Measurements from ENCODE around the gene FAM177B.

The FAM177B gene

GRCh38 chr1:222791006-222791710, 54.2 kb downstream of the FAM177B start:
- Histone ChIP-seq H3K9ac (ENCODE audit: low read length) (no peak overlapping the region), H3K4me1 (ENCODE audit: control insufficient read depth, insufficient read depth, low read length) (peaks cover 6% of the 10 kb centered on the region), H3K27me3 (ENCODE audit: control insufficient read depth, insufficient read depth, low read length) (no peaks in the 10 kb centered on the region), H3K9me3 (ENCODE audit: control insufficient read depth, low read length) (no peaks in the 10 kb centered on the region), H3K4me3 (ENCODE audit: low read length) (no peak overlapping the region), H3K36me3 (ENCODE audit: control insufficient read depth, insufficient read depth, low read length) (no peaks in the 10 kb centered on the region)

DNA sequence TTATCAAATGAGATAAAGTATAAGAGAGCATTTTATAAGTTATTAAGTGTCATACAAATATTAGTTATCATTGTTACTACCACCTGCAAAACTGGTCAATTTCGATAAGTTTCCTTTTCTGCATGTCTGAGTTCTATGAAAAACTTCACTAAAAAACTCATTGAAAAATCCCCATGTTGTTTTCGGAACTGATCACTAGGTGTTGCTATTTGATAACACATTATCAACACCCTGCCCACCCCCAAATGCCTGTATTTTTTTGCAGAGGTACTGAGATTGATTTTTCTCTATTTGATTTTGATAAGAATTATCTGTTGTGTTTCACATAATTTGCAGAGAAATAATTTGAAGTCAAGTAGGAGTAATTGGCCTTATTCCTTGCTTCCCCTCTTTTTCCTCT, 55.7 kb downstream of the FAM177B start:
- H3K4me3 ChIP-seq (ENCODE audit: low read length), result no peak overlapping the region
- H3K9me3 ChIP-seq (ENCODE audit: control insufficient read depth, low read length), result no peaks in the 10 kb centered on the region
- peaks cover 6% of the 10 kb centered on the region for H3K4me1 ChIP-seq (ENCODE audit: control insufficient read depth, insufficient read depth, low read length)
- H3K27me3 ChIP-seq (ENCODE audit: control insufficient read depth, insufficient read depth, low read length), result no peaks in the 10 kb centered on the region
- H3K9ac ChIP-seq (ENCODE audit: low read length), result no peak overlapping the region
- H3K36me3 ChIP-seq (ENCODE audit: control insufficient read depth, insufficient read depth, low read length), result no peaks in the 10 kb centered on the region

DNA sequence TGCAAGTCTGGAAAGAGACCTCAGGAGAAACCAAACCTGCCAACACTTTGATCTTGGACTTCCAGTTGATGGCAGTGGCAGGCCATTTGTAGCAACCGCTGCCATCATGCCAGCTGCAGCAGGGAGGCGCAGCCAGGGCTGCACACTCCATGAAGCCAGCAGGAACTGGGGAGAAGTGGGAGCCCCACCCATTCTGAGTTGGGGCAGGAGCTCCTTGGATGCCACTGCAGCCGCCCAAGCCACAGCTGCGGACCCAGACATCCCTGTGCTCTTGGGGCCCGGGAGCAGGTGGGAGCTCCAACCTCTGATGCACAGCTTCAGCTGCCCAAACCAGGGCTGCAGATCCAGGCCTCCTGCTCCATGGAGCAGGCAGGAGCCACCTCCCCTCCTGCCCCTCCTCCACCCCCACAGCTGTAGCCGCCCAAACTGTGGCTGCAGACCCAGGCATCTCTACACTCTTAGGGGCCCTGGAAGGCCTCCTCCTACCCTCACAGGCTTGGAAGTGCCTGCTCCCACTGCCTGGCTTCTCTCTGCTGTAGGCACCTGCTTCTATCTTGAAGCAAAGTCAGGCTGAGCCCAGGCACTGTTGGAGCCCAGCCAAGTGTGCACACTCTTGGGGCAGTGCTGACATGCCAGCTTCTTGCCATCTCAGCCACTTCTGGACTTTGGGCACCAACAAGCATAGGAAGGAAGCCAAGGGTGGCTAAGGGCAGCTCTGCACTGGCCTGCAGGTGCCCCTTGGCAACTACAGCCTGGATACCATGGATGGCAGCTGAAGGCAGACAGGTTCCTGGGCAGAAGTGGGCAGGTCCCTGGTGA, 57.9 kb downstream of the FAM177B start:
- Histone ChIP-seq H3K9me3 (ENCODE audit: control insufficient read depth, low read length) (no peaks in the 10 kb centered on the region), H3K36me3 (ENCODE audit: control insufficient read depth, insufficient read depth, low read length) (no peaks in the 10 kb centered on the region), H3K4me3 (ENCODE audit: low read length) (no peak overlapping the region), H3K4me1 (ENCODE audit: control insufficient read depth, insufficient read depth, low read length) (peaks cover 6% of the 10 kb centered on the region), H3K27me3 (ENCODE audit: control insufficient read depth, insufficient read depth, low read length) (no peaks in the 10 kb centered on the region), H3K9ac (ENCODE audit: low read length) (no peak overlapping the region)

GRCh38 chr1:222798116-222798515, 61.1 kb downstream of the FAM177B start:
- Histone ChIP-seq H3K9ac (ENCODE audit: low read length) (no peak overlapping the region), H3K4me3 (ENCODE audit: low read length) (no peak overlapping the region), H3K4me1 (ENCODE audit: control insufficient read depth, insufficient read depth, low read length) (peaks cover 21% of the 10 kb centered on the region), H3K9me3 (ENCODE audit: control insufficient read depth, low read length) (no peaks in the 10 kb centered on the region), H3K36me3 (ENCODE audit: control insufficient read depth, insufficient read depth, low read length) (no peaks in the 10 kb centered on the region), H3K27me3 (ENCODE audit: control insufficient read depth, insufficient read depth, low read length) (no peaks in the 10 kb centered on the region)

DNA sequence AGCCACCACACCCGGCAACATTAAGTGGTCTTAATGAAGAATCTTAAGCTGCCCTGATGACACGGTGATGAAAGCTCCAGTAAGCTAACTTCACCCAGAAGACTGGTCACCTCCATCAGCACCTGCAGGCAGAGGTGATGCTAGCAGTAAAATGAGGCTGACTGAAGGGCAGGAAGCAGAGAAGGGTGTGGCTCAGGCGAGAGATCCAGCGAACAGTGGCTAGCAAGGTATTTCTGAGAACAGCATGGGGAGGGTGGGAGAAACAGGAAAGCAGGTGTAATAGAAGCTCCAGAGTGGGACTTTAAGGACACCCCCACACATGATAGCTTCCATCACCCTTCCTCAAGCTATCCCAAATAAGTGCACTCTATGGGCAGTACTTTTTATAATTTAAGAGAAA, 62.0 kb downstream of the FAM177B start:
- no peaks in the 10 kb centered on the region for H3K27me3 ChIP-seq (ENCODE audit: control insufficient read depth, insufficient read depth, low read length)
- H3K4me3 ChIP-seq (ENCODE audit: low read length), result no peak overlapping the region
- no peaks in the 10 kb centered on the region for H3K36me3 ChIP-seq (ENCODE audit: control insufficient read depth, insufficient read depth, low read length)
- H3K4me1 ChIP-seq (ENCODE audit: control insufficient read depth, insufficient read depth, low read length), result peaks cover 21% of the 10 kb centered on the region
- no peak overlapping the region for H3K9ac ChIP-seq (ENCODE audit: low read length)
- H3K9me3 ChIP-seq (ENCODE audit: control insufficient read depth, low read length), result no peaks in the 10 kb centered on the region
